HG03175 (cell line): ENCODE results near the gene LPXN.

Source experiments
- ATAC-seq: cut with Tn5 transposase; IDR thresholded peaks from one replicate; pipeline ENCODE4 v1.9.1; 2021; ENCODE audit warnings: mild to moderate bottlenecking, moderate library complexity; ENCODE audit not compliant: unreplicated experiment

Gene LPXN

DNA sequence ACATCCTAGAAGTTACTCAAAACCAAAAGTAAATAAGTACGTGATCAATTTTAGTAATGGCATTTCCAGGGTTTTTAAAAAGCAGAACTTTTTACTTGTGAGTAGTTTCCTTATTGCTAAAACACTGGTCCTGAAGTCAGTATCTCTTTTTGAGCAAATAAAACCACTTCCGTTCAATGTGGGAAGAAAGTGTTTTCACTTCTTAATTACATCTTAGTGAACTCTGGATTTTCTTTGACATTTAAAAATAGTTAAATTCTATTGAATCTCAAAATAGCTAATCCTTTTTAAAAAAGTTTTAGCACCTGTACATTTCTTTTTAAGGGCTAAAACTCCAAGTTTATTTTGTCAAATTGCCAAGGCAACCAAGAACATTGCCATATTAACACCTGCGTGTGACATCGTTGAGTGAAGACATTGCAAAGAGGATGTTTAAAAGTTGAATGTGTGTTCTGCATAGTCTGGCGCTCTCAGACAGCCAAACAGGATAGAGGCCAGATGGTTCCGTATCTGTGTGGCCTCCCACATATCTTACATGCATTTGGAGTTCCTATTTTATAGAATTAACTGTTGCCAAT is 50.5 kb downstream of the LPXN start:
- peak; percentile 92 for ATAC-seq

DNA sequence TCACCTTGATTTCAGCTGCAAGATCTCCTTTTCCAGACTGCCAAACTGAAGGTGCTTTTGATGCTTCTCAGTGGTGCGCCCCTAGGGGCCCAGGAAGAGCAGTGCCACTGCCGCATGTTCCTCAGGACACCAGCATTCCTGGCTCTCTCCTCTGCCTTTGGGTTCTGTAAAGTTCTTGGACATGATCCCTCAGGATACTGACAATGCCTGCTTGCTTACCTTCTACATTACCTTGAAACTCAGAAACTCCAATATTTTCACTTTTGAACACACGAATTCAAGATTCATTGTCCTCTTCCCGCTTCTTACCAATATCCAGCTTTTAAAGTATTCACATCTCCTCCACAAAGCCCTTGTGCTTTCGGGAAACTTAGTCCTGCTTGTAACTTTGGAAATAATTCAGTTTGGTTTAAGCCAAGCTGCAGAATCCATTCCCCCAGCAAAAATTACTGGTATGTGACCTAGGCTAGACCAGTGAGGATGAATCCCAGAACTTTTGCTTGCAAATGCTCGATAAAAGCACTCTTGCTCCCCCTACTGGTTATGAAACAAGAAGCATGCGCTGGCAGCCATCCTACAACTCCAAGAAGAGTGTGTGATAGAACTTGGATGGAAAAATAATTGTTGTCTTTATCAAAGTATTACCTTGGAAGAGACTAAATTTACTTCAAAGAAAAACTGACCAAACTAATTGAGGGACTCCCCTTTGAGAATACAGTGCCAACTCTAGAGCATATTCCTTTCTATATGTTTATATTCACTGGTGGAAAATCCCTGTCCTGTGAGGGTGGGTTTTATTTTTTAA is 51.2 kb downstream of the LPXN start:
- ATAC-seq = peak; percentile 46

DNA sequence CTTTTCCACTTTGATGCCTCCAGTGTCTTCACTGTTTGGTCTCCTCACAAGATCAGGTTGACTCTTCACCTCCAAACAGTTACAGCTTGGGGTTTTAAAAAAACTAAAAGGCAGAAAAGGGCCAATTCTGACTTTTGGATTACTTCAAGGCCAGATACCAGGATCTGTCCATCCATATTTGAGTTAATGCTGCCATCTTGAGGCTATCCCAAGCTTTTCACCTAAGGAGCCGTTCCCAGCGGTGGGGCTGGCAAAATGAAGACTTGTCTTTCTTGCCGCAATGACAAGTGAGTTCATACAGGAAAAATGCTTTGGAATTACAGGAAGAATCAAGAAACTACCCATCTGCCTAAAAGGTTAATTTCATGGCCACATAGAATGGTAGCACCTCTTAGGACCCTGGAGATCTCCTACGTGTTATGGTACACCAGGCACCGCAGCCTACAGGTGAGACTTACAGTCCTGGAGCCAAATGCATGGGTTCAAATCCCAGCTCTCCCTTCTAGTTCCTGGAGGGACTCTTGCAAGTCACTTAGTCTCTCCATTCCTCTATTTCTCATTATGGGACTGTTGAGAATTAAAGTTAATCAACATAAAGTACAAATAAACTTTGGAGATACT is 61.8 kb downstream of the LPXN start:
- peak; percentile 71 for ATAC-seq

DNA sequence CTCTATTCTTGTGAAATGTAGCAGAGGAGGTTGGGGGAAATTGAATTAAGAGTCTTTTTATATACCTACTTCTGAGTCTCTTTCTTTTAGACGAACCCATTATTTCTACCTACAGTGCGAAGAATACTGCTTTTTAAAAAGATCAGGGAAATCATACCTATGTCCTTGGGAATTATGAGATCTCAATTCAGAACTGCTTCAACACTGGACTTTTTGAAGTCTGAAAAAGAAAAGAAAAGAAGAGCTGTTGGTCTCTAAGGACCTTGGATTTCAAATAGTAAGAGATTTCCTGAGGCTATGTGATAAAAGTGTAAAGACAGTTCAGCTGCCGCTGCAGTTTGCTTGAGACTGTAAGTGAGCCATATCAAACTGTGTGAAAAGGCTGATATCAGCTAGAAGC is 64.0 kb downstream of the LPXN start:
- no peak for ATAC-seq

DNA sequence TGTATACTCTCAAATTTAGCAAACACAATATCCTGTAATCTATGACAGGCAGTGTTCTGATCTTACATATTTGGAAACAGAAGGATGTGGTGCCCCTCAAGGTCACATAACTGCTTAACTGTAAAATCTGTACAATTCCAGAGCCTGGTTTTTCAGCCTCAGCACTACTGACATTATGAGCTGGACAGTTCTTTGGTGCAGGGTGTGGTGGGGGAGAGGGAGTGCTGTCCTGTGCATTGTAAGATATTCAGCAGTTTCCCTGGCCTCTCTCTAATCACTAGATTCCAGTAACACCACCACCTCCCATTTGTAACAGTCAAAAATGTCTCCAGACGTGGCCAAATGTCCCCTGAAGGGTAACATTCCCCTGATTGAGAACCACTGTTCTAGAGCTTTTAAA is 65.9 kb downstream of the LPXN start:
- no peak for ATAC-seq

DNA sequence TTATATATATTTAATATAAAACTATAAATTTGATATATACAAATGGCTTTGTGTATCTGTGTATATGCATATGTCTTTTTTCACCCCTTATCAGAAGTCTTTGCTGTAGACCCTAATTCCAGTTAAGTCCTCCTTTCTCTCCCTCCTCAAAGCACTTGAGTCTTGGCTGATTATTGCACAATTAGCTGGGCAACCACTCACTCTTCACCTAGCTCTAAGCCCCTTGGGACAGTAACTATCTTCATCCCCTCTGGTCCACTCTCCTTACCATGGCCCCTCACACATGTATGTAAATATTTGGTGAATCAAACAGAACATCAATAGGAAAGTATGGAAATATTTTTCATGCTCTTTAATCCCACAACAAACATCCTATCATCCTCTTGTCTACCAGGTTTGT is 66.8 kb downstream of the LPXN start:
- ATAC-seq = no peak

DNA sequence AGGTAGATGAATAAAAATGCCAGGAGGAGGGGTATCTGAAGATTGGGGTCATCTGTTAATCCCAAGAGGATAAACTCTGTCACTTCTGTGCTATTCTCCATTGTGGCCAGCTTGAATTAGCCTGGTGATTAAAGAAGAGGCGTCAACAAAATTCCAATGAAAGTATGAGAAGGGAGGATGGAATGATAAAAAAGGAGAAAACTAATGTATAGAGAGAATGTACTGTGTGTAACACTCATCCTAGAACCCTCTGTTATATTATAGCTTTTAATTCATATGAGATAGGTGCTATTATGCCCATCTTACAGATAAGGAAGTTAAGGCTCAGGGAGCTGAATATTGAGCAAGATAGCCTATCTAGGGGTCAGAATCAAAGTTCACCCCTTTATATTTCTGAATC is 67.7 kb downstream of the LPXN start, which contains the start of gene OR5B21:
TSS of gene OR5B21 (minus strand) at position 101 of the 400 bp plus-strand sequence. CDS start at position 101, 0 bp downstream.
- ATAC-seq = no peak

DNA sequence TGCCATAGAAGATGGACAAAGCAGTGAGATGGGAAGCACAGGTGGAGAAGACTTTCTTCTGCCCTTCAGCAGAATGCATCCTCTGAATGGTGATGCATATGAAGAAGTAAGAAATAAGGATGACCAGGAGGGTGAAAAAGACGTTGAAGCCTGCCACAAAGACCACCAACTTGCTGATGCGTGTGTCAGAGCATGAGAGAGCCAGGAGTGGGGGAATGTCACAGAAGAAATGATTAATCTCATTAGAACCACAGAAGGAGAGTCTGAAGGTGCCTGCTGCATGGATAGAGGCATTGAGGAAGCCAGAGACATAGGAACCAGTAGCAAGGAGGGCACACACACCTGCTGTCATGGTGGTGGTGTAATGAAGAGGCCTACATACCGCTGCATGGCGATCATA is 68.3 kb downstream of the LPXN start:
- no peak for ATAC-seq

DNA sequence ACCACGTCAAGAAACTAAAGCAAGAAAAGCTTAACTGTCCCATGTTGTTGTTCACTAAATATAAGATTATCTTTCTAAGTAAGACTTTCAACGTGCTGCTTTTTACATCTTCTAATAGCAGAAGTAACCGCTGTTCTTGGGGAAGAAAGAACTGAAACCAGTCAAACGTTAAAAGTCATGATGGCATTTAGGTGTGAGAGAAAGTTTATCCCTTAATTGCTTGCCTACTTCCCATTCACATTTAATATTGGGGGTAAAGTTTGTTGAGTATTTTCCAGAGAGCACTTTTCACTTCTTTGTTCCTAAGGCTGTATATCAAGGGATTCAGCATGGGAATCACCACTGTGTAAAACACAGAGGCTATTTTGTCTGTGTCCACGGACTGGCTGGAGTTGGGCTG is 68.7 kb downstream of the LPXN start:
- ATAC-seq = peak; percentile 36

DNA sequence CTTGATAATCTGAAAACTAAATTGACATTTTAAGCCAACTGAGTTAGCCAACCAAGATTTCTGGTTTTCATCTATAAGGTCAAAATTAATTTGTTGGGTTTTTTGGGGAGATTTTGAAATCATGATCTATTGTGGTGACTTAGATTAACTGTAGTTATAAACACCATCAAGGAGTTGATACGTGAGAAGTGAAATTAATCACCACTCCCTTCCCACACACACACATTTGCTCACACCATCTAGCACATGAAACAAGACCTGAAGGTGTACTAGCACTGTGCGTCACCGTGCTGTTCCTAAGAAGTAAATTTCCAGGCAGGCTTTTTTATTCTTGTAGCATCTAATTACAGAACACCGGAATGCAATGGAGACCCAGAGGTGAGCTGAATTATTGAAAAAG is 69.8 kb downstream of the LPXN start:
- no peak for ATAC-seq

DNA sequence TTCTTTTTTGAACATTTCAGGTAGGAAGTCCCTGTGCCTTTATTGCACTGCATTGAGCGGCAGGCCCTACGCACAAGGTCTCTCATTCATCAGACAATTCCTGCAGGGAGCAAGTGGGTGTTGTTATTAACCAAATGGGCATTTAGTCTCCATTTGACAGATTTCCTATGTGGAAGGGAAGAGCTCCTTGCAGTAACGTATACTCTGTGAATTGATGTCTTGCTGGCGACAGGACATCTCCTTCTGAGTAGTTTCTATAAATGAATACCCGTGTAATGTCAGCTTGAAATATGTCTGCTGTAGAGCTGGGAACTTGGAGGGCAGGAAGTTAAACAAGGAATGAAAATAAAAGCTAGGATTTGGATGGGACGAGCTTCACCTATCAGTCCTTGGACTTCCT is 71.4 kb downstream of the LPXN start:
- ATAC-seq = no peak

DNA sequence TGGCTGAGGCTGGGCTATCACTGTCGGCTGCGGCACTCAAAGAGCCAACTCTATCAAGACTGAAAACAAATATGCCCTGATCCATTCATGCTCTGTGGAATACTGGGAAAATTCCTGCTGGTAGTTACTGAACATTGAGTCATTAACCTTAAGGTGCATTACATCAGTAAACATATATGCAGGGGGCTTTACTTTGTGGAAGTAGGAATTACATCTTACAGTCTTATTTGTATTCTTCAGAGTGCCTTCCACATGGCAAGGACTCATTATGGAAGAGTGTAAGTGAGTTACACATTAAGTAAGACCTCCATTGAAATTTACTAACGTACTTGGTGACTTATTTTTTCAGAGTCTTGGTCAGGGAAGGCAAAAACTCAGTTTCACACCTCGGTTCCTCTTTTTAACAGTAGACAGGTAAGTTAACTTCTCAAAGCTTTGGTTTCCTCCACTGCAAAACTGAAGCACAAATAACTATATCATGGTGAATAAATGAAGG is 72.2 kb downstream of the LPXN start:
- ATAC-seq = peak; percentile 97

DNA sequence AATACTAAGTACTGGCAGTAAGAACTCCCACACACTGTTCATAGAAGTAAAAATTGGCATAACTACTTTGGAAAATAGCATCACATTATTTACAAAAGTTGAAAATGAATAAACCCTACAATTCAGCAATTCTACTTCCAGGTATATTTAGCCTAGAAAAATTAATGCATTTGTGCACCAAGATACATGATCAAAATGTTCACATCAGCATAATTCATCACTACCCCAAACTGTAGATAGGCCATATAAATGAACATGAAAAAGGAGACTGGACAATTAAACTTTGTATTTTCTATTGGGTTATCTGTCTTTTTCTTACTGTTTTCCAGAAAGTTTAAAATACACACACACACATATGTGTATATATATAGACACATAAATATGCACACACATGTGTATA is 73.7 kb downstream of the LPXN start:
- no peak for ATAC-seq

DNA sequence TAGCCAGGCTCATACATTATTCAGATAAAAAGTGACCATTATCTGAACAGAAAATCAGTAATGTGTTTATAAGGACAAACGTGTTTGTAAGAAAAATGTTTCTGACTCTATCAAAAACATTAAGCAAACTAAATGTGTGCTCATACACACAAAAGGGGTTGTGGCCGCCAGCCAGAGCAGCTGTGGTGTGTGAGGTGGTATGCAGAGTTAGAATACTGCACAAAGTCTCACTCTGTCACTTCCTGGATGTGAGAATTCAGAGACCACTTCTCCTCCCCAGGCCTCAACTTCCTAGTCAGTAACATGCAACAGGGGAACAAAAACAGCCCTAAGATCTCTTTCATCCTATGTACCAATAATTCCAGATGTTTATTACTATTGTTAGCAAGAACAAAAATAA is 77.2 kb downstream of the LPXN start:
- ATAC-seq = no peak

DNA sequence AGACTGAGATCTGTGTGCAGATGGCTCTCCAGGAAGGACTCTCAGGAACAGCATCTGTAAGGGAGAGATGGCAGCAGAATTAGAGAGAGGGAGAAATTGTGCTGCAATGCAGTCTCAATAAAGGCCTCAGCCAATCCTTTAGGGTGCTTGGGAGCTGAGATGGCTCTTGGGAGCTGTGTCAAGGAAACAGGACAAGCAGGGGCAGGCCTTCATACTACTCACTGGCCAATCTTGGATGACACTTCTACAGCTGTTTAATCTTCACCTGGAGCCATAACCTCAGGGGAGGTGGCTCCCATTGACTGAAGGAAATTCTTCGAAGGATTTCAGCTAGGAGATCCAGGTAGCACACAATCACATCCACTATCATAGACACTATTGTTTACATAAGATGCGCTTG is 77.7 kb downstream of the LPXN start:
- ATAC-seq = no peak

DNA sequence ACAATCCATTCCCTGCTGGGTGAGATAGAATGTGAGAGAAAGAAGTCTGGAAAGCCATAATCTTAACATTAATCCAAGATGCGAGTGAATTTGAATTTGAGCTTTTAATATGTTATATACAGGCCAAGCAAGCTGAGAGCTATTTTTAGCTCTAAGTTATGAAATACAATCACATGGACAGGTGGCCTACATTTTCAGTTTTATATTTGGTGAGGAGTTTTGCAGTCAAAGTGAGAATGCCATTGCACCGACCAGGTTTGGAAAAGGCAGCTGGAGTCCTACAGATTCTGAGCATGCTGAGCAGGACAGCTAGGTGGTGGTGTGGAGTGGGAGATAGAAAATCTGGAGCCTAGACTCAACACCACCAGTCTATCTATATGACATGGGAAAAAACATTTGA is 79.8 kb downstream of the LPXN start:
- ATAC-seq = peak; percentile 58

DNA sequence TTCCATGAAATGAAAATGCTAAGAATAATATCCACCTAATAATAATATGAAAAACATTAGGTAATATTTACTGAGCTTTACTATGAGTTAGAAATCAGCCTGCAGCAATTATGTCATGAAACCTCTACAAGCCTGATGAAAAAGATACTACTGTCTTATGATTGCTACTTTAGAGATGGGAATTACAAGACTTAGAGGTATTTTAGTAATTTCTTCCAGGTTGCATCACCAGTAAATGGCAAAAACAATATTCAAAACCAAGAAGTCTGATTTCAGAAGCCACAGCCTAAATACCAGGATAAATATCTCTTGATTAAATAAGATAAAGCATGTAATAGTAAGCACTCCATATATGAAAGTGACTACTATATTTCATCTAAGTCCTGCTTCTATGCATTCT is 81.6 kb downstream of the LPXN start:
- no peak for ATAC-seq

DNA sequence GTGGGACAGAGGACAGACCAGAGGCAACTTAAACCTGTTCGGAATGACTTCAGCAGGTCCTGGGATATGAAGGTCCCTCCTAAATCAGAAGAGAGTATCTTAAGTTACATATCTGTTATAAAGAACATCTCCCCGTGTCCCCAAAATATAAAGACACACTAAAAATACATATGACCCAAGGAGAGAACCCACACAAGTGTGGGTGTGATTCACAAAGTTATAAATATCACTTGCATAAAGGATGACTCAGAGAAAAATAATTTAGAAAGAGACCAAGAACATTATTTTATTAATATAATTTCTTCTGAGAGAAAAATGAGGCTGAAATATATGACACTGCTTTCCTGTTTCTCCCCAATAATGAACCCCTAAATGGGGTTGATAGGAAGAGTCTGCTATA is 82.0 kb downstream of the LPXN start:
- no peak for ATAC-seq

DNA sequence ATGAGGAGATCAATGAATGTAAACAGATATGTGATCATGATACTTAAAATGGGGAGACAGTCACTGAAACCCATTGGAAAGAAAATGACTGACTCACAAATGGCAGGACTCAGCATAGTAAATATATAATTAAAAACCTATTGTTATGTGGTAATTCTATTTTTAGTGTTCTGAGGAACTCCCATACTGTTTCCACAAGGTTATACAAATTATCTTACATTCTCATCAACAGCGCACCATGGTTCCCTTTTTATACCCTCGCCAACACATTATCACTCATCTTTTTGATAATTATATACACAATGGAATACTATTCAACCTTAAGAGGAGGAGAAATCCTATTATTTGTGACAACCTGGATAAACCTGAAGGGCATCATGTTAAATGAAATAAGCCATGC is 84.8 kb downstream of the LPXN start:
- ATAC-seq = no peak

DNA sequence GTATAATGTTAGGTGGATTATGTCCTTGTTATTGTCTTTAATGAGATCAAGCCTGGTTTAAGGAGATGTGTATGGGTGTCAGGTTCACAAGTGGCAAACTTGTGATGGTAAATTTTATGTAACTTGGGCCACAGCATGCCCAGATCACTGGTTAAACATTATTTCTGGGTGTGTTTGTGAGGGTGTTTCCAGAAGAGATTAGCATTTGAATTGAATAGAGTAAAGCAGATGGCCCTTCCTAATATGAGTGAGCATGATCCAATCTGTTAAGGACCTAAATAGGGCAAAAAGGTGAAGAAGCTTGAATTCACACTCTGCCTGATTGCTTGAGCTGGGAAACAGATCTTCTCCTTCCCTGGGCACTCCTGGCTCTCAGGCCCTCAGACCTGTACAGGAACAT is 88.5 kb downstream of the LPXN start:
- ATAC-seq = no peak

DNA sequence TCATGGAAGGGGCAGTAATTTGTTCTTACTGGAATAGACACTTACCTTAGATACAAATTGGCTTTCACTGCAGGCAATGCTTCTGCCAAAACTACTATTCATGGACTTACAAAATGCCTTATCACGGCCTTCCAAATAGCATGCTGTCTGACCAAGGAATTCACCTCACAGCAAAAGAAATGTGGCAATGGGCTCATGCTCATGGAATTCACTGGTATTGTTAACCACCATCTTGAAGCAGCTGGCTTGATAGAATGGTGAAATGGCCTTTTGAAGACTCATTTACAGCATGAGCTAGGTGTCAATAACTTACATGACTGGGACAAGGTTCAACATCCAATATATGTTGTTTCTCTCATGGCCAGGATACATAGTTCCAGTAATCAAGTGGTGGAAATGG is 89.7 kb downstream of the LPXN start:
- no peak for ATAC-seq
